Smooth muscle cell (in vitro differentiated cells): Measurements from ENCODE around the gene TSSC4. TPM values are rescaled to one million over a fixed set of nuclear protein-coding genes. Genes with fewer than 3 reads are reported as not detected.

Source experiments
- DNase-seq: peaks from one replicate; lab custom pipeline; 2025; ENCODE audit not compliant: unreplicated experiment; lab: John Stamatoyannopoulos, UW
- H2AFZ ChIP-seq: fragments of 200-600 bp; sonication (generic); 2 replicates; pipeline ENCODE4 v1.6.0; 2016; ENCODE audit warnings: antibody characterized with exemption, low read depth, mild to moderate bottlenecking
- H3F3A ChIP-seq: fragments of 200-600 bp; sonication (generic); 2 replicates; pipeline ENCODE4 v1.6.0; 2017; ENCODE audit warnings: antibody characterized with exemption, low read depth
- H3K27ac ChIP-seq: fragments of 200-600 bp; sonication (generic); 2 replicates; pipeline ENCODE4 v1.5.1; 2016; ENCODE audit warnings: low read depth, mild to moderate bottlenecking
- H3K27me3 ChIP-seq: fragments of 200-600 bp; sonication (generic); 2 replicates; pipeline ENCODE4 v1.6.1; 2016; ENCODE audit warnings: low read depth, mild to moderate bottlenecking
- H3K36me3 ChIP-seq: fragments of 200-600 bp; sonication (generic); 2 replicates; pipeline ENCODE4 v1.5.1; 2016; ENCODE audit warnings: low read depth
- H3K4me1 ChIP-seq: fragments of 200-600 bp; sonication (generic); 2 replicates; pipeline ENCODE4 v1.5.1; 2016; ENCODE audit warnings: low read depth
- H3K4me2 ChIP-seq: fragments of 200-600 bp; sonication (generic); 2 replicates; pipeline ENCODE4 v1.6.0; 2016; ENCODE audit warnings: mild to moderate bottlenecking
- H3K4me3 ChIP-seq: fragments of 200-600 bp; sonication (generic); 2 replicates; pipeline ENCODE4 v1.5.1; 2016; ENCODE audit warnings: mild to moderate bottlenecking
- H3K79me2 ChIP-seq: fragments of 200-600 bp; sonication (generic); 2 replicates; pipeline ENCODE4 v1.6.0; 2016; ENCODE audit warnings: low read depth, mild to moderate bottlenecking
- H3K9ac ChIP-seq: fragments of 200-600 bp; sonication (generic); 2 replicates; pipeline ENCODE4 v1.6.0; 2016; ENCODE audit warnings: low read depth
- H3K9me3 ChIP-seq: fragments of 200-600 bp; sonication (generic); replicated peaks from 2 replicates; pipeline ENCODE4 v1.5.1; 2016; ENCODE audit warnings: low read depth
- H4K20me1 ChIP-seq: fragments of 200-600 bp; sonication (generic); 2 replicates; pipeline ENCODE4 v1.6.0; 2016; ENCODE audit warnings: low read depth
- CTCF ChIP-seq: fragments of 200-600 bp; sonication (generic); IDR thresholded peaks from 2 replicates; pipeline ENCODE4 v1.5.1; 2017; ENCODE audit warnings: borderline replicate concordance, mild to moderate bottlenecking, antibody characterized with exemption; ENCODE audit not compliant: insufficient read depth, poor library complexity, severe bottlenecking
- WGBS: methylation state at CpG from one replicate; pipeline ENCODE4 v1.1.7; 2016; ENCODE audit warnings: low lambda C conversion rate; 5-methylcytosine and 5-hydroxymethylcytosine counted together
- polyA plus RNA-seq: library from polyadenylated mRNA; unstranded; fragments of >200 nt; fragmentation: Nextera tagmentation; extraction: Ambion mirVana; gene quantifications from 2 replicates; pipeline ENCODE4 v1.2.1, GENCODE V29; 2016
- total RNA-seq: library from RNA; depleted of rRNA; stranded (reverse); fragments of >200 nt; gene quantifications from 2 replicates; pipeline ENCODE4 v1.2.3, GENCODE V29; 2014

TSSC4 gene
- total and polyA plus RNA-seq, 2 experiments from 2014 or later, result 32.5 to 82.3 TPM

- no peak overlapping the region for H3K4me2 ChIP-seq
- H3K36me3 ChIP-seq, result no peaks in the 10 kb centered on the region
- DNase-seq, result no peak
- no peak overlapping the region for H3K9ac ChIP-seq
- TF ChIP-seq CTCF, result no peak
- 95% methylated on average over 15 of the region's 15 CpGs for WGBS
- no peaks in the 10 kb centered on the region for H3K4me1 ChIP-seq
- no peaks in the 10 kb centered on the region for H4K20me1 ChIP-seq
- H3K27ac ChIP-seq, result no peak overlapping the region
- no peak overlapping the region for H3K4me3 ChIP-seq
- no peaks in the 10 kb centered on the region for H3K9me3 ChIP-seq
- no peaks in the 10 kb centered on the region for H3F3A ChIP-seq
- H3K79me2 ChIP-seq, result no peaks in the 10 kb centered on the region
- peaks cover 46% of the 10 kb centered on the region for H3K27me3 ChIP-seq
- H2AFZ ChIP-seq, result no peak overlapping the region
These were observed 50.8 kb downstream of the TSSC4 start for GRCh38 chr11:2451336-2451735.

GRCh38 chr11:2451916-2452315 is 51.4 kb downstream of the TSSC4 start:
- Histone ChIP-seq H4K20me1 (no peaks in the 10 kb centered on the region), H3K36me3 (no peaks in the 10 kb centered on the region), H3F3A (no peaks in the 10 kb centered on the region), H3K4me3 (no peak overlapping the region), H3K4me2 (no peak overlapping the region), H3K27ac (no peak overlapping the region), H3K79me2 (no peaks in the 10 kb centered on the region), H3K9ac (no peak overlapping the region), H3K27me3 (peaks cover 40% of the 10 kb centered on the region), H3K4me1 (no peaks in the 10 kb centered on the region), H2AFZ (no peak overlapping the region), H3K9me3 (no peaks in the 10 kb centered on the region)
- WGBS, result 73% methylated on average over 6 of the region's 6 CpGs
- TF ChIP-seq CTCF, result no peak
- no peak for DNase-seq

- Histone ChIP-seq H3K4me1 (no peaks in the 10 kb centered on the region), H2AFZ (no peak overlapping the region), H3K27ac (no peak overlapping the region), H3K4me3 (no peak overlapping the region), H3K4me2 (no peak overlapping the region), H4K20me1 (no peaks in the 10 kb centered on the region), H3K9me3 (no peaks in the 10 kb centered on the region), H3F3A (no peaks in the 10 kb centered on the region), H3K9ac (no peak overlapping the region), H3K79me2 (no peaks in the 10 kb centered on the region), H3K36me3 (no peaks in the 10 kb centered on the region), H3K27me3 (peaks cover 35% of the 10 kb centered on the region)
- 69% methylated on average over 20 of the region's 20 CpGs for WGBS
- no peak for TF ChIP-seq CTCF
- no peak for DNase-seq
These were observed 51.9 kb downstream of the TSSC4 start for GRCh38 chr11:2452321-2453012.

DNA sequence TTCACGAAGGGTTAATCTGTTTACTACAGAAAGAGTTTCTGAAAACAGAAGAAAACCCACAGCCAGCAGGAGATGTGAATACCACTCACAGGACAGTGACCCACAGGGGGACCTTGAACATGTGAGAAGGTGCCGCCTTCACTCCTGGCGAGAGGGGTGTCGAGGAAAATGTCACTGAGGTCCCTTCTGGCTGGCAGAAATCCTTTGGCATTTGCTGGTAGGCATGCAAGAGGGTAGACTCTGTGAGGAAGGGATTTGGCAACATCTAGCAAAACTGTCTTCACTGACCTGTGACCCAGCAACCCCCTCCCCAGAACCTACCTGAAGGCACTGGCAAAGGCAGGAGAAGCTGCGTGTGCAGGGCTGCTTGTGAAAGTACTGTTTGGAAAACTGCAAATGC is 52.9 kb downstream of the TSSC4 start:
- Histone ChIP-seq H3F3A (no peaks in the 10 kb centered on the region), H3K27me3 (peaks cover 34% of the 10 kb centered on the region), H3K9me3 (no peaks in the 10 kb centered on the region), H3K9ac (no peak overlapping the region), H3K4me2 (no peak overlapping the region), H2AFZ (no peak overlapping the region), H3K79me2 (no peaks in the 10 kb centered on the region), H3K4me1 (no peaks in the 10 kb centered on the region), H3K4me3 (no peak overlapping the region), H4K20me1 (no peaks in the 10 kb centered on the region), H3K27ac (no peak overlapping the region), H3K36me3 (no peaks in the 10 kb centered on the region)
- 96% methylated on average over 5 of the region's 5 CpGs for WGBS
- TF ChIP-seq CTCF, result no peak
- no peak for DNase-seq
